ENCODE measurements around the gene NPNT. TPM values are rescaled to one million over a fixed set of nuclear protein-coding genes. Genes with fewer than 3 reads are reported as not detected.

NPNT gene
- total RNA-seq, 8 experiments from 2014 or later: 0.24 to 5.7 (median 0.54) TPM

- no peak overlapping the region for H3K4me3 ChIP-seq
- no peak overlapping the region for H3K27ac ChIP-seq
- in situ Hi-C loops (cut with MboI; ENCODE audit: low pct_unique_long_range_greater_than_20kb in 2 of 9, low sequenced_read_pairs in 9 of 9, unreplicated experiment in 9 of 9): no loop called here
- H3K4me1 ChIP-seq (replicated peaks in 1 of 2): no peaks in the 10 kb centered on the region
- 16 to 100% (median 72%) methylated on average over 1 to 2 of the region's 2 CpGs for WGBS, 10 experiments
- no peak for ATAC-seq (replicated peaks in 6 of 8)
These were observed 35.4 kb downstream of the NPNT start for GRCh38 chr4:105930698-105931097.

GRCh38 chr4:105933083-105933482 lies 37.8 kb downstream of the NPNT start:
- 0 to 100% (median 86%) methylated on average over 1 to 2 of the region's 2 CpGs for WGBS, 10 experiments
- no peak overlapping the region for H3K4me3 ChIP-seq
- no peak for ATAC-seq (replicated peaks in 6 of 8)

GRCh38 chr4:105934386-105934785 lies 39.1 kb downstream of the NPNT start:
- H3K4me3 ChIP-seq: no peak overlapping the region
- WGBS, 10 experiments: 0 to 100% (median 57%) methylated on average over 1 of the region's 1 CpG; no CpG with 5 or more reads in 1 of the 10 experiments
- no peak for ATAC-seq (replicated peaks in 6 of 8)
- no peak overlapping the region for H3K27ac ChIP-seq
- in situ Hi-C loops (cut with MboI; ENCODE audit: low pct_unique_long_range_greater_than_20kb in 2 of 9, low sequenced_read_pairs in 9 of 9, unreplicated experiment in 9 of 9): no loop called here
- H3K4me1 ChIP-seq (replicated peaks in 1 of 2): no peaks in the 10 kb centered on the region

More at GRCh38 chr4:105933083-105933482, 37.8 kb downstream of the NPNT start:
- Histone ChIP-seq H3K4me1 (replicated peaks in 1 of 2) (no peaks in the 10 kb centered on the region), H3K27ac (no peak overlapping the region)
- in situ Hi-C loops (cut with MboI; ENCODE audit: low pct_unique_long_range_greater_than_20kb in 2 of 9, low sequenced_read_pairs in 9 of 9, unreplicated experiment in 9 of 9): no loop called here

GRCh38 chr4:105936901-105937300 lies 41.6 kb downstream of the NPNT start:
- H3K27ac ChIP-seq: no peak overlapping the region
- no peak overlapping the region for H3K4me3 ChIP-seq
- in situ Hi-C loops (cut with MboI; ENCODE audit: low pct_unique_long_range_greater_than_20kb in 2 of 9, low sequenced_read_pairs in 9 of 9, unreplicated experiment in 9 of 9): no loop called here
- no peaks in the 10 kb centered on the region for H3K4me1 ChIP-seq (replicated peaks in 1 of 2)
- no peak for ATAC-seq (replicated peaks in 6 of 8)
- 30 to 100% (median 69%) methylated on average over 1 to 7 of the region's 7 CpGs; no CpG with 5 or more reads in 1 of the 10 experiments for WGBS, 10 experiments

GRCh38 chr4:105937759-105938158 lies 42.5 kb downstream of the NPNT start:
- no peak for ATAC-seq (replicated peaks in 6 of 8)
- Histone ChIP-seq H3K4me3 (no peak overlapping the region), H3K4me1 (replicated peaks in 1 of 2) (no peaks in the 10 kb centered on the region), H3K27ac (no peak overlapping the region)
- in situ Hi-C loops (cut with MboI; ENCODE audit: low pct_unique_long_range_greater_than_20kb in 2 of 9, low sequenced_read_pairs in 9 of 9, unreplicated experiment in 9 of 9): no loop called here
- WGBS, 10 experiments: 0 to 100% (median 100%) methylated on average over 1 of the region's 1 CpG; no CpG with 5 or more reads in 1 of the 10 experiments

GRCh38 chr4:105943234-105943633 lies 48.0 kb downstream of the NPNT start:
- in situ Hi-C loops (cut with MboI; ENCODE audit: low pct_unique_long_range_greater_than_20kb in 2 of 9, low sequenced_read_pairs in 9 of 9, unreplicated experiment in 9 of 9): no loop called here
- ATAC-seq (replicated peaks in 6 of 8): no peak
- Histone ChIP-seq H3K4me3 (no peak overlapping the region), H3K27ac (no peak overlapping the region), H3K4me1 (replicated peaks in 1 of 2) (no peaks in the 10 kb centered on the region)
- 31 to 96% (median 65%) methylated on average over 2 to 3 of the region's 3 CpGs; no CpG with 5 or more reads in 4 of the 10 experiments for WGBS, 10 experiments

- no peak overlapping the region for H3K27ac ChIP-seq
- 0 to 90% (median 50%) methylated on average over 1 of the region's 1 CpG; no CpG with 5 or more reads in 4 of the 10 experiments for WGBS, 10 experiments
- in situ Hi-C loops (cut with MboI; ENCODE audit: low pct_unique_long_range_greater_than_20kb in 2 of 9, low sequenced_read_pairs in 9 of 9, unreplicated experiment in 9 of 9): no loop called here
- no peak overlapping the region for H3K4me3 ChIP-seq
- no peaks in the 10 kb centered on the region for H3K4me1 ChIP-seq (replicated peaks in 1 of 2)
- ATAC-seq (replicated peaks in 6 of 8): no peak
These were observed 49.3 kb downstream of the NPNT start for GRCh38 chr4:105944540-105944939.

GRCh38 chr4:105946771-105947170 lies 51.5 kb downstream of the NPNT start:
- no peak for ATAC-seq (replicated peaks in 6 of 8)
- H3K4me3 ChIP-seq: no peak overlapping the region
- H3K4me1 ChIP-seq (replicated peaks in 1 of 2): no peaks in the 10 kb centered on the region
- 6 to 100% (median 34%) methylated on average over 1 to 3 of the region's 3 CpGs; no CpG with 5 or more reads in 4 of the 10 experiments for WGBS, 10 experiments
- no peak overlapping the region for H3K27ac ChIP-seq
- in situ Hi-C loops (cut with MboI; ENCODE audit: low pct_unique_long_range_greater_than_20kb in 2 of 9, low sequenced_read_pairs in 9 of 9, unreplicated experiment in 9 of 9): no loop called here

- ATAC-seq (replicated peaks in 6 of 8): no peak
- Histone ChIP-seq H3K4me1 (replicated peaks in 1 of 2) (no peaks in the 10 kb centered on the region), H3K27ac (no peak overlapping the region), H3K4me3 (no peak overlapping the region)
- WGBS, 10 experiments: 0 to 100% (median 73%) methylated on average over 1 to 5 of the region's 5 CpGs
- in situ Hi-C loops (cut with MboI; ENCODE audit: low pct_unique_long_range_greater_than_20kb in 2 of 9, low sequenced_read_pairs in 9 of 9, unreplicated experiment in 9 of 9): no loop called here
These were observed 55.4 kb downstream of the NPNT start for GRCh38 chr4:105950701-105951100.

GRCh38 chr4:105951198-105951597 lies 55.9 kb downstream of the NPNT start:
- ATAC-seq (replicated peaks in 6 of 8): no peak
- WGBS, 10 experiments: 0 to 100% (median 53%) methylated on average over 1 to 3 of the region's 3 CpGs; no CpG with 5 or more reads in 1 of the 10 experiments
- no peak overlapping the region for H3K27ac ChIP-seq

GRCh38 chr4:105952591-105952990 lies 57.3 kb downstream of the NPNT start:
- in situ Hi-C loops (cut with MboI; ENCODE audit: low pct_unique_long_range_greater_than_20kb in 2 of 9, low sequenced_read_pairs in 9 of 9, unreplicated experiment in 9 of 9): no loop called here

More at GRCh38 chr4:105951198-105951597, 55.9 kb downstream of the NPNT start:
- in situ Hi-C loops (cut with MboI; ENCODE audit: low pct_unique_long_range_greater_than_20kb in 2 of 9, low sequenced_read_pairs in 9 of 9, unreplicated experiment in 9 of 9): no loop called here
- Histone ChIP-seq H3K4me3 (no peak overlapping the region), H3K4me1 (replicated peaks in 1 of 2) (no peaks in the 10 kb centered on the region)

GRCh38 chr4:105956569-105956968 lies 61.3 kb downstream of the NPNT start:
- Histone ChIP-seq H3K27ac (no peak overlapping the region), H3K4me1 (replicated peaks in 1 of 2) (no peaks in the 10 kb centered on the region), H3K4me3 (no peak overlapping the region)
- 6 to 75% (median 48%) methylated on average over 1 to 4 of the region's 4 CpGs for WGBS, 10 experiments
- ATAC-seq (replicated peaks in 6 of 8): peak in 1 of 8 experiments; percentile 37
- in situ Hi-C loops (cut with MboI; ENCODE audit: low pct_unique_long_range_greater_than_20kb in 2 of 9, low sequenced_read_pairs in 9 of 9, unreplicated experiment in 9 of 9): no loop called here

More at GRCh38 chr4:105952591-105952990, 57.3 kb downstream of the NPNT start:
- Histone ChIP-seq H3K4me3 (no peak overlapping the region), H3K27ac (no peak overlapping the region), H3K4me1 (replicated peaks in 1 of 2) (no peaks in the 10 kb centered on the region)
- no peak for ATAC-seq (replicated peaks in 6 of 8)
- WGBS, 10 experiments: 0 to 93% (median 69%) methylated on average over 1 to 3 of the region's 3 CpGs; no CpG with 5 or more reads in 2 of the 10 experiments

- in situ Hi-C loops (cut with MboI; ENCODE audit: low pct_unique_long_range_greater_than_20kb in 2 of 9, low sequenced_read_pairs in 9 of 9, unreplicated experiment in 9 of 9): no loop called here
- 25 to 95% (median 77%) methylated on average over 1 to 4 of the region's 4 CpGs for WGBS, 10 experiments
- Histone ChIP-seq H3K4me3 (no peak overlapping the region), H3K4me1 (replicated peaks in 1 of 2) (no peaks in the 10 kb centered on the region), H3K27ac (no peak overlapping the region)
- ATAC-seq (replicated peaks in 6 of 8): no peak
These were observed 62.4 kb downstream of the NPNT start for GRCh38 chr4:105957680-105958079.

Measured in motor neuron (in vitro differentiated cells).